KOPT-K1 (cell line): ENCODE measurements around the gene CADM1.
"Not testable (repeated sequence)": the region's sequence is repeated elsewhere in the genome, so short reads cannot be mapped to it uniquely, and the experiment has no call there.

ENCODE experiments used
- H3K27ac ChIP-seq: fragments of 200-600 bp; sonication (generic); 2 replicates; pipeline ENCODE4 v1.5.1; 2016; ENCODE audit warnings: antibody characterized with exemption, mild to moderate bottlenecking, low read depth, low read length; ENCODE audit not compliant: poor library complexity, severe bottlenecking
- H3K36me3 ChIP-seq: fragments of 200-600 bp; sonication (generic); 2 replicates; pipeline ENCODE4 v1.5.1; 2017; ENCODE audit warnings: antibody characterized with exemption, mild to moderate bottlenecking, low read length, moderate library complexity; ENCODE audit not compliant: insufficient read depth
- H3K9me3 ChIP-seq: fragments of 200-600 bp; sonication (generic); 2 replicates; pipeline ENCODE4 v1.5.1; 2017; ENCODE audit warnings: antibody characterized with exemption, low read length, mild to moderate bottlenecking; ENCODE audit not compliant: insufficient read depth, poor library complexity, severe bottlenecking

CADM1 gene

GRCh38 chr11:115474306-115474705, 29.9 kb downstream of the CADM1 start:
- H3K27ac ChIP-seq, H3K9me3 ChIP-seq, H3K36me3 ChIP-seq: not testable (repeated sequence)

GRCh38 chr11:115473167-115473566, 31.0 kb downstream of the CADM1 start:
- no peaks in the 10 kb centered on the region for H3K36me3 ChIP-seq
- H3K9me3 ChIP-seq: no peaks in the 10 kb centered on the region

GRCh38 chr11:115471367-115471766, 32.8 kb downstream of the CADM1 start:
- Histone ChIP-seq H3K9me3 (no peaks in the 10 kb centered on the region), H3K36me3 (no peaks in the 10 kb centered on the region), H3K27ac (no peak overlapping the region)

More at GRCh38 chr11:115473167-115473566, 31.0 kb downstream of the CADM1 start:
- H3K27ac ChIP-seq: no peak overlapping the region

- Histone ChIP-seq H3K36me3 (no peaks in the 10 kb centered on the region), H3K27ac (no peak overlapping the region), H3K9me3 (no peaks in the 10 kb centered on the region)
These were observed 33.3 kb downstream of the CADM1 start for GRCh38 chr11:115470928-115471327.

- Histone ChIP-seq H3K27ac (no peak overlapping the region), H3K9me3 (no peaks in the 10 kb centered on the region), H3K36me3 (no peaks in the 10 kb centered on the region)
These were observed 34.9 kb downstream of the CADM1 start for GRCh38 chr11:115469361-115469760.

GRCh38 chr11:115466122-115466521, 38.1 kb downstream of the CADM1 start:
- H3K36me3 ChIP-seq: no peaks in the 10 kb centered on the region
- H3K27ac ChIP-seq: no peak overlapping the region
- no peaks in the 10 kb centered on the region for H3K9me3 ChIP-seq

GRCh38 chr11:115464269-115464668, 39.9 kb downstream of the CADM1 start:
- H3K36me3 ChIP-seq: no peaks in the 10 kb centered on the region
- H3K9me3 ChIP-seq: no peaks in the 10 kb centered on the region
- no peak overlapping the region for H3K27ac ChIP-seq

GRCh38 chr11:115463606-115464005, 40.6 kb downstream of the CADM1 start:
- Histone ChIP-seq H3K9me3 (no peaks in the 10 kb centered on the region), H3K36me3 (no peaks in the 10 kb centered on the region), H3K27ac (no peak overlapping the region)

- Histone ChIP-seq H3K36me3 (no peaks in the 10 kb centered on the region), H3K27ac (no peak overlapping the region), H3K9me3 (no peaks in the 10 kb centered on the region)
These were observed 41.5 kb downstream of the CADM1 start for GRCh38 chr11:115462757-115463156.

GRCh38 chr11:115462004-115462541, 42.1 kb downstream of the CADM1 start:
- Histone ChIP-seq H3K36me3 (no peaks in the 10 kb centered on the region), H3K27ac (no peak overlapping the region), H3K9me3 (no peaks in the 10 kb centered on the region)

- no peak overlapping the region for H3K27ac ChIP-seq
- H3K36me3 ChIP-seq: no peaks in the 10 kb centered on the region
- H3K9me3 ChIP-seq: no peaks in the 10 kb centered on the region
These were observed 43.7 kb downstream of the CADM1 start for GRCh38 chr11:115460512-115460911.

GRCh38 chr11:115459563-115459962, 44.7 kb downstream of the CADM1 start:
- no peaks in the 10 kb centered on the region for H3K36me3 ChIP-seq
- H3K27ac ChIP-seq: no peak overlapping the region
- H3K9me3 ChIP-seq: no peaks in the 10 kb centered on the region

GRCh38 chr11:115458877-115459276, 45.3 kb downstream of the CADM1 start:
- H3K27ac ChIP-seq: no peak overlapping the region
- no peaks in the 10 kb centered on the region for H3K9me3 ChIP-seq

GRCh38 chr11:115456019-115456418, 48.2 kb downstream of the CADM1 start:
- Histone ChIP-seq H3K9me3 (no peaks in the 10 kb centered on the region), H3K36me3 (no peaks in the 10 kb centered on the region), H3K27ac (no peak overlapping the region)

More at GRCh38 chr11:115458877-115459276, 45.3 kb downstream of the CADM1 start:
- no peaks in the 10 kb centered on the region for H3K36me3 ChIP-seq

- H3K9me3 ChIP-seq: no peaks in the 10 kb centered on the region
- no peaks in the 10 kb centered on the region for H3K36me3 ChIP-seq
- no peak overlapping the region for H3K27ac ChIP-seq
These were observed 48.6 kb downstream of the CADM1 start for GRCh38 chr11:115455613-115456012.

GRCh38 chr11:115454525-115454924, 49.7 kb downstream of the CADM1 start:
- Histone ChIP-seq H3K9me3 (no peaks in the 10 kb centered on the region), H3K27ac (no peak overlapping the region), H3K36me3 (no peaks in the 10 kb centered on the region)
